IPS-20b (cell line): Measurements from ENCODE around the gene PDE8A.

ENCODE experiments used
- H3K27ac ChIP-seq: one replicate; pipeline ENCODE4 v1.5.1; 2013; ENCODE audit warnings: low read length
- H3K27me3 ChIP-seq: 2 replicates; pipeline ENCODE4 v1.6.1; 2013; ENCODE audit warnings: mild to moderate bottlenecking, low read length, inconsistent platforms; ENCODE audit not compliant: insufficient read depth
- H3K36me3 ChIP-seq: 2 replicates; pipeline ENCODE4 v1.6.1; 2013; ENCODE audit warnings: low read depth, mild to moderate bottlenecking, inconsistent platforms, low read length, moderate library complexity; ENCODE audit not compliant: insufficient read depth
- H3K4me1 ChIP-seq: 2 replicates; pipeline ENCODE4 v1.6.1; 2013; ENCODE audit warnings: mild to moderate bottlenecking, control low read depth, inconsistent platforms, low read length, moderate library complexity; ENCODE audit not compliant: insufficient read depth
- H3K4me3 ChIP-seq: 2 replicates; pipeline ENCODE4 v1.5.1; 2013; ENCODE audit warnings: mild to moderate bottlenecking, low read length, inconsistent platforms
- H3K9ac ChIP-seq: 2 replicates; pipeline ENCODE4 v1.6.1; 2013; ENCODE audit warnings: low read depth, mild to moderate bottlenecking, inconsistent platforms, low read length, moderate library complexity
- H3K9me3 ChIP-seq: 2 replicates; pipeline ENCODE4 v1.6.1; 2013; ENCODE audit warnings: mild to moderate bottlenecking, low read depth, low read length, inconsistent platforms; ENCODE audit not compliant: insufficient read depth

Gene PDE8A

DNA sequence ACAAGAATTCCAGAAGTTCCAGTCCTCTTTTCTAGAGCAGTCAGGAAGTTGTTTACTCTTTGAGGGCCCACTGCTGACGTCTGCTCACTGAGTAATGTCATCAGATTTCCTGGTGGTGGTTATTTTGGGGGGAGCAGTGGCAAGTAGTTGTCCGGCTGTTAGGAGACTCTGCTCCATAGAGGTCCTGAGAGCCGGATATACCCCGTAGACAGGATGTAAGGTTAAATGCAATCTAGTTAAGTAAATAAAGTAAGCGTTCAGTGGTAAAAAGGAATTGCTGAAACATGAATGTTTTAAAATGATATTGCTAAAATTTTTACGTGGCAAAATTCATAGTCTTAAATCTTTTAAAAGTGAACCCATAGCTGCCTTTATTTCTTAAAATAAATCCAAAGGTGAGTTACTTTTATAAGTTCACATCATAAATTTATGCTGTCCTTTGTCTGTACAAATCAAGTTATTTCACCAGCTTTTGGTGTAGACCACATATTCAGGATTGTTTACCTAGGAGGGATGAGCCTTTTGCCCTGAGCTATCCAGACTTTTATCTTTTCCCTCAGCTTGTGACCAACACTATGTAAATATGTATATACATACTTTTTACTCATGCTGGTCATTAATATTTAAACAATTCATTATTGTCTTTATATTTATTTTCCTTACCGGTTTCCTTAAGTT lies 65.8 kb downstream of the PDE8A start:
- no peak overlapping the region for H3K4me3 ChIP-seq
- H3K9ac ChIP-seq = no peak overlapping the region
- H3K9me3 ChIP-seq = no peaks in the 10 kb centered on the region
- H3K36me3 ChIP-seq = no peaks in the 10 kb centered on the region
- H3K27me3 ChIP-seq = no peaks in the 10 kb centered on the region
- H3K4me1 ChIP-seq = no peaks in the 10 kb centered on the region
- no peak overlapping the region for H3K27ac ChIP-seq

DNA sequence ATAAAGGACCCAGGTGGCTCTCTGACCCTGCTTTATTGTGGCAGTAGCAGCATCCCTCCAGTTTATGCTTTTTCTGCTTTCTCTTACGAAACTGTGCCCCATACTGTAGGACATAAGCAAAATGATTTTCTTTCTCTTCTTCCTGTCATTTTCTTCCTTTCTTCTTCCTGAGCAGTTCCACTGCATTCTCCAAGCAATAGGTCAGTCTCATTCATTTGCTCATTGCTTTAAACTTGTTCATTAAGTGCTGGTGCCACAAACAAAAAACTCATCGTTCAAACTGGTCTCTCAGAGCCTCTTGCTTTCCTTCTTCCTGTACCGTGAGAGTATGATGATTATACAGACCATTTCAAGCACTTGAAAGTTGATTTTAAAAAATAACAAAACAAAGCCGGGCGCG lies 66.8 kb downstream of the PDE8A start:
- H3K36me3 ChIP-seq = no peaks in the 10 kb centered on the region
- H3K4me1 ChIP-seq = no peaks in the 10 kb centered on the region
- no peaks in the 10 kb centered on the region for H3K9me3 ChIP-seq
- no peak overlapping the region for H3K27ac ChIP-seq
- no peak overlapping the region for H3K4me3 ChIP-seq
- H3K27me3 ChIP-seq = no peaks in the 10 kb centered on the region
- H3K9ac ChIP-seq = no peak overlapping the region

DNA sequence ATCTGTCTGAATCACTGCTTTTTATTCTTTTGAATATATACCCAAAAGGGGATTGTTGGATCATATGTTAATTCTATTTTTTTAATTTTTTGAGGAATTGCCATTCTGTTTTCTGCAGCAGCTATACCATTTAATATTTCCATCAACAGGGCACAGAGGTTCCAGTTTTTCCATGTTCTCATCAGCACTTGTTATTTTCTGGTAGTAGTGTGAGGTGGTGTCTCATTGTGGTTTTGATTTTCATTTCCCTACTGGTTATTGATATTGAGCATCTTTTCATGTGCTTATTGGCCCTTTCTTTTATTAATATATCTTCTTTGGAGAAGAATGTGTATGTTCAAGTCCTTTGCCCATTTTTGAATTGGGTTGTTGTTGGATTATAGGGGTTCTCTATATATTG lies 68.1 kb downstream of the PDE8A start:
- Histone ChIP-seq H3K9ac (no peak overlapping the region), H3K9me3 (no peaks in the 10 kb centered on the region)

DNA sequence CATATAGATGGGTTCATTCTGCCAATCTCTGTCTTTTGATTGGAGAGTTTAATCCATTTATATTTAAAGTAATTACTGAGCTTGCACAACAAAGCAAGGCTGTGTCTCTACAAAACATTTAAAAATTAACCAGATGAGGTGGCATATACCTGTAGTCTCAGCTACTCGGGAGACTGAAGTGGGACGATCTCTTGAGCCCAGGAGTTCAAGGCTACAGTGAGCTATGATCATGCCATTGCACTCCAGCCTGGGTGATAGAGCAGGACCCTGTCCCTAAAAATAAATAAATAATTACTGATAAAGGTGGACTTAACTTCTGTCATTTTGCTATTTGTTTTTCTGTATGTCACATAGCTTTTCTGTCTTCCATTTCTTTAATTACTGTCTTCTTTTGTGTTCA lies 78.1 kb downstream of the PDE8A start:
- Histone ChIP-seq H3K9ac (no peak overlapping the region), H3K4me1 (no peaks in the 10 kb centered on the region), H3K4me3 (no peak overlapping the region), H3K36me3 (no peaks in the 10 kb centered on the region), H3K27ac (no peak overlapping the region), H3K27me3 (no peaks in the 10 kb centered on the region), H3K9me3 (peaks cover 13% of the 10 kb centered on the region)

More for the DNA sequence above, 68.1 kb downstream of the PDE8A start:
- no peak overlapping the region for H3K4me3 ChIP-seq
- H3K27ac ChIP-seq = no peak overlapping the region
- no peaks in the 10 kb centered on the region for H3K4me1 ChIP-seq
- no peaks in the 10 kb centered on the region for H3K36me3 ChIP-seq
- H3K27me3 ChIP-seq = no peaks in the 10 kb centered on the region

DNA sequence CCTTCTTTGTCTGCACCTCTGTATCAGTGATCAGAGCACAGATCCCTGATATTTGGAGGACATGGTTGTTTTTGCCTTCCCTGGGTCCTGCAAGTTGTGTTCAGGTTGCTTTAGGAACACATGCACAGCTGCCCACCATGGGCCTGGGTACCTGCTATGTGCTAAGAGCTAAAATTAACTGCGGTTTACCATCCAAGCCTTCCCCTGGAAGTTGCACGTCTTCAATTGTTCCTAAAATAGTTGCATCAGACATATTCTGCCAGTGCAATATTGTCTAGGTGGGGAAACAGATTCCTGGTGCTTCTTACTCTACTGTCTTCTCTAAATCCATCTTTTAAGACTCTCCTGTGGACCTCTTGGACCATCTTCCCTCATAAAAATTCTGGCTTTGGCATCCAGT lies 80.9 kb downstream of the PDE8A start:
- Histone ChIP-seq H3K4me1 (no peaks in the 10 kb centered on the region), H3K27ac (no peak overlapping the region), H3K27me3 (no peaks in the 10 kb centered on the region), H3K9ac (no peak overlapping the region), H3K4me3 (no peak overlapping the region), H3K9me3 (peaks cover 12% of the 10 kb centered on the region), H3K36me3 (no peaks in the 10 kb centered on the region)

DNA sequence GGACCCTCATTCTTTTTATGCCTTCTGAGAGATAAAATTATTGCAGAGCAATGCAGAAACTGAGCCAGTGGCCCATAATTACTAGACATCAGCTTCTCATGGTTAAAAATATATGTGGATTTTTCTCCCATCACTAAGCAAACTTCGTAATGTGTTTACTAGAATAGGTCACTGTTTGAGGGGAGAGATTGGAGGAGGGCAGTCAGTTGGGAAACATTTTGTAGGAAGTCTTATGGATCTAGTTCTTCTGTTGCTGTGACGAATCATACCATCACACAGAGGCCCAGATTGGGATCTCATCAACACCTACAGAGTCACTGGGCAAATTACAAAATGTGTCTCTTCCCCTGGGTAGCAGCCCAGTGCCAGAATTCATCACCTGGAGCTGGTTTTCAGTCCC lies 81.4 kb downstream of the PDE8A start:
- Histone ChIP-seq H3K4me3 (no peak overlapping the region), H3K27me3 (no peaks in the 10 kb centered on the region), H3K9me3 (peaks cover 7% of the 10 kb centered on the region; the same call in 1 of the 2 replicates), H3K36me3 (no peaks in the 10 kb centered on the region), H3K4me1 (no peaks in the 10 kb centered on the region), H3K27ac (no peak overlapping the region), H3K9ac (no peak overlapping the region)

DNA sequence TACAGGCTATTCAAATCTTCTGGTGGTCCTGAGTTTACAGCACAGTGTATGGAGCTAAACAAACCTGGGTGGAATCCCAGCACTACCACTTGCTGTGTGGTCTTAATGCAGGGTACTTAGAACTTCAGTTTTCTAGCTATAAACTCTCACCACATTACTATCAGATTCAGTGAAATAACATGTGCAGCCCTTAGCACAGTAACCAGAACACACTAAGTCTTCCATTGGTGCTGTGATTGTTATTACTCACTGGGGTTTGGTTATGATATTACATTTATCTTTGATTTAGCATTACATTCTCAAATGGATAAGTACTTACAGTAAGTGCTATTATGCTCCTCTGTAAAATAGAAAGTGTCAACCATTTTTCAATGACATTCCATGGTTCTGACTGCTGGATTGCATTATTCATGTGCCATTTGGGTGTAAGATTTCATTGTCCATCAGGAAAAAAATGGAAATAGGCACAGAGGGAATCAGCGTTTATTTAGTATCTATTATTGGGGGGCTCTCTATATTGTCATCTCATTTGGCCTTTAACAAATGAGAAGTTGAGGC lies 81.9 kb downstream of the PDE8A start:
- no peak overlapping the region for H3K27ac ChIP-seq
- peaks cover 4% of the 10 kb centered on the region; the same call in 1 of the 2 replicates for H3K9me3 ChIP-seq
- H3K4me1 ChIP-seq = no peaks in the 10 kb centered on the region
- no peak overlapping the region for H3K9ac ChIP-seq
- no peaks in the 10 kb centered on the region for H3K27me3 ChIP-seq
- no peaks in the 10 kb centered on the region for H3K36me3 ChIP-seq
- H3K4me3 ChIP-seq = no peak overlapping the region

DNA sequence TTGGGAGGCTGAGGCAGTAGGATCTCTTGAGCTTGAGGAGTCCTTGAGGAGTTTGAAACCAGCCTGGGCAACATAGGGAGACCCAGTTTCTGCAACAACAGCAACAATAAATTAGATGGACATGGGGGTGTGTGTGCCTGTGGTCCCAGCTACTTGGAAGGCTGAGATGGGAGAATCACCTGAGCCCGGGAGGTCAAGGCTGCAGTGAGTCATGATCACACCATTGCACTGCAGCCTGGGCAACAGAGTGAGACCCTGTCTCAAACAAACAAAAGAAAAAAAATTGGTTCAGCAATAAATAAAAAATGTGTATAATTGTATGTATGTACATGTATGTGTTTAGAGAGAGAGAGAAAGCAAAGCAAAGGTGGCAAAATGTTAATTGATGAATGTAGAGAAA lies 83.1 kb downstream of the PDE8A start:
- Histone ChIP-seq H3K36me3 (no peaks in the 10 kb centered on the region), H3K27ac (no peak overlapping the region), H3K4me3 (no peak overlapping the region), H3K9me3 (peaks cover 1% of the 10 kb centered on the region; the same call in 1 of the 2 replicates), H3K4me1 (no peaks in the 10 kb centered on the region), H3K9ac (no peak overlapping the region), H3K27me3 (no peaks in the 10 kb centered on the region)

DNA sequence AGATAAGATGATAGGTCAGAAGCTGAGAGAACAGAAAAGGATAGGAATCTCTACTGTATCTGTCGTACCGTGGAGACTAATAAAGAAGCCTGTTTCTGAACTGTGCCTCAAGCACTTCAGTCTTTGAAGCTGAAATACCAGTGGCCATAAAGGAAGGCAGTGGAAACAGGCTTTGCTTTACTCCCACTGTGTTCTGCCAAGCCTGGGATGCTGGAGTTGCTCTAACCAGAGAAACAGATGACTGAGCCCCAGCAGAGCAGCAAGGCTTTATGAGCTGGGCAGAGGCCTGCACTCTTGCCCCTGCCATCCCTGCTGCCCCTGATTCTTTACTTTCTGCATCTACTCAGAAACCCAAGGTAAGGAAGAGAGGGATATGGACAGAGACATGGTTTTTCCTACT lies 89.4 kb downstream of the PDE8A start:
- Histone ChIP-seq H3K27me3 (no peaks in the 10 kb centered on the region), H3K4me3 (no peak overlapping the region), H3K27ac (no peak overlapping the region), H3K4me1 (no peaks in the 10 kb centered on the region), H3K36me3 (no peaks in the 10 kb centered on the region), H3K9me3 (no peaks in the 10 kb centered on the region), H3K9ac (no peak overlapping the region)

DNA sequence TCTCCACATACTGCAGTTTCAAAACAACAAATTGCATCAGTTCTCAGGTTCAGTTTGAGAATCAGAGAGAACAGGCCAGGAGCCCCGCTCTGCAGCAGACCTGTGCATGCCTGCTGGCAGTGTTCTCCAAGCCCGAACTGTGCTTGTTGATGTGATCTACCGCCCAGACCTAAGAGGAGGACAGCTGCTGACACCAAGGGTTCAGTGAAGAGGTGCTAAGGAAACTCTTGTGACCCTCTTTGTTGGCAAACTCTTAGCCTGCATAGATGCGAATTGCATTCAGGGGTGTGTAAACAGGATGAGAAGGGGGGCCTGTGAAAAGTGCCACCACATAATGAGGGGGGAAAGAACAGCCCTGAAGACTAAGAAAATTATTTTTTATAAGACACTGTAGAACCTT lies 89.8 kb downstream of the PDE8A start:
- no peaks in the 10 kb centered on the region for H3K9me3 ChIP-seq
- H3K4me3 ChIP-seq = no peak overlapping the region
- no peaks in the 10 kb centered on the region for H3K36me3 ChIP-seq
- no peak overlapping the region for H3K9ac ChIP-seq
- no peaks in the 10 kb centered on the region for H3K27me3 ChIP-seq
- no peaks in the 10 kb centered on the region for H3K4me1 ChIP-seq
- H3K27ac ChIP-seq = no peak overlapping the region

DNA sequence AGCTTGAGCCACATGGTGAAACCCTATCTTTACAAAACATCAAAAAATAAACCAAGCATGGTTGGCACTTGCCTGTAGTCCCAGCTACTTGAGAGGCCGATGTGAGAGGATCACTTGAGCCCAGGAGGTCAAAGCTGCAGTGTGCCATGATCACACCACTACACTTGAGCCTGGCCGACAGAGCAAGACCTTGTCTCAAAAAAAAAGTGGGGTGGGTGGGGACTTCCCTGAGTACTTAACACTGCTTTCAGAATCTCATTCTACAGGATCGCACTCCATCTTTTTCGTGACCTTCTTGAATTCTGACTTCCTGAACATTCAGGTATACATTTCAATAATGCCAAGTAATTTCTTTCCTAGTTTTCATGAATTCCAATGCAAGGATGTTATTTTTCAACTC lies 91.3 kb downstream of the PDE8A start:
- H3K36me3 ChIP-seq = no peaks in the 10 kb centered on the region
- H3K4me1 ChIP-seq = no peaks in the 10 kb centered on the region
- H3K27ac ChIP-seq = no peak overlapping the region
- H3K27me3 ChIP-seq = no peaks in the 10 kb centered on the region
- H3K4me3 ChIP-seq = no peak overlapping the region
- no peaks in the 10 kb centered on the region for H3K9me3 ChIP-seq
- no peak overlapping the region for H3K9ac ChIP-seq

DNA sequence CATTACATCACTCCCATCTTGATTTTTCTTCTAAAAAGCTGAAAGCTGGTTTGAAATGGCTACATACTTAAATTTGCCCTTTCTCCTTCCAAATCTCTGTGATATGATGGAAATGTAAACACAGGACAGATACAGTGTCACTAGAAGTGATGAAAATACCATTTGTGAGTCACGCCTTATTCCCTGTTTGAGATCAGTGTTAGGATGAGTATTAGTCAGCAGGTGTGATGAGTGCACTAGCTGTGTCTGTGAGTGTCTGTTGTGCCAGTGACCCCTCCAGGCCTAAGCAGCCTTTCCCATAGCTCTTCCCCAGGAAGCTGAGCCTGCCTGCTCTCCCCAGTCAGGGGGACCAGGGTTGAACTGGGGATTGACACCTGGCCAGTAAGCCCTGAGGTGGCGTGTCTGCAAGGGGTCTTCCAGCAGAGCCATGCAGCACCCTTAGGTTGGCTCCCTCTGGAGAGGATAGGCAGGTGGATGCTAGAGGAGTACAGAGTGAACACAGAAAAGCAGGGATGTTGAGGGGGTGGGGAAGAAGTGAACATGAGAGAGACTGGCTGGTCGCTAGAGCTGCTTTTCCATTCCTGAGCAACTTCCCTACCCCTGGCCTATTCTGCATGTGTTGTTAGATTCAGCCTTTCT lies 92.0 kb downstream of the PDE8A start:
- H3K27me3 ChIP-seq = no peaks in the 10 kb centered on the region
- no peaks in the 10 kb centered on the region for H3K36me3 ChIP-seq
- no peak overlapping the region for H3K27ac ChIP-seq
- H3K4me3 ChIP-seq = no peak overlapping the region
- no peaks in the 10 kb centered on the region for H3K9me3 ChIP-seq
- H3K9ac ChIP-seq = no peak overlapping the region
- no peaks in the 10 kb centered on the region for H3K4me1 ChIP-seq
